OCI-LY7 (cell line): ENCODE data around the gene ADAMTS9.

Experiments used
- CTCF ChIP-seq: fragments of 200-600 bp; sonication (generic); conservative IDR thresholded peaks from 2 replicates; pipeline ENCODE4 v1.5.1; 2014; ENCODE audit warnings: mild to moderate bottlenecking, antibody characterized with exemption, low read length, moderate library complexity, mixed read lengths
- EZH2phosphoT487 ChIP-seq: fragments of 200-600 bp; sonication (generic); IDR thresholded peaks from 2 replicates; pipeline ENCODE4 v1.6.1; 2018; ENCODE audit warnings: low read depth, borderline replicate concordance, mild to moderate bottlenecking, mixed run types, antibody characterized with exemption, low read length, moderate library complexity, mixed read lengths

DNA sequence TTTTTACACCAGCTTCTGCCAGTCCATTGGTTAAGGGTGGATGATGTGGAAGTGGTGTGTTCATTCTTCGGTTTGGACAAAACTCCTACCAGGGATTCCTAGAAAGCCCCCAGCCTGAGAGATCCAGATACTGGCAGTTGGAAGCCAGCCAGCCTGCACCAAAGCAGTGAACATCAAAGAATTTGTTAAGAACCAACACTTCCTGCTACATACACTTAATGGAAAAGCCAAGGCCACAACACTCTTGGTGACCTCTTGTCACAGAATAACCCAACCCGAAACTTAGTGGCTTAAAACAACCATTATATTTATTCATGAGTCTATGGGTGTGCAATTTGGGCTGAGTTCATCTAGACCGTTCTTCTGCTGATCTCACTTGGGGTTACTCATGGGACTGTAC, 42.9 kb upstream of the ADAMTS9 start:
- TF ChIP-seq CTCF (no peak), EZH2phosphoT487 (no peak)
